Effector CD4-positive, alpha-beta T cell (primary cell): ENCODE measurements around the gene PDE10A.

ENCODE experiments used
- DNase-seq: peaks from one replicate; pipeline ENCODE4 v3.0.0-alpha.2; 2020

The PDE10A gene

DNA sequence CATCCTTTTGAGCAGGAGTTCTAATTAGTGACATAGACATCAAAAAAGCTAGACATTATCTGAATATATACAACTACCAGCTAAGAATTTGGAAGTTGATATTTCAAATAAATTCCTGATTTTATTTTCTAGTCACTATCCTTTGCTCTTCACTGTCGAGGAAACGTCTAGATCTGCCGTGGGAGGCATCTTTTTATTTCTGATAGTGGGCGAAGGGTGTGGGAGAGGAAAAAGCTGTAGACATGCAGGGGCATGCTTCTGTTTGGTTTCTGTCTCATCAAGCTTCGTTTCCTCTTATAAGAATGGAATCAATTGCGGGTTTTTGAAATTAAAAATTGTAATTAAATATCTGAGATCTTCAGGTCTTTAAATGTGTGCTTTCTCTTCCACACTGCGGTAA, 337.4 kb downstream of the PDE10A start:
- no peak for DNase-seq

DNA sequence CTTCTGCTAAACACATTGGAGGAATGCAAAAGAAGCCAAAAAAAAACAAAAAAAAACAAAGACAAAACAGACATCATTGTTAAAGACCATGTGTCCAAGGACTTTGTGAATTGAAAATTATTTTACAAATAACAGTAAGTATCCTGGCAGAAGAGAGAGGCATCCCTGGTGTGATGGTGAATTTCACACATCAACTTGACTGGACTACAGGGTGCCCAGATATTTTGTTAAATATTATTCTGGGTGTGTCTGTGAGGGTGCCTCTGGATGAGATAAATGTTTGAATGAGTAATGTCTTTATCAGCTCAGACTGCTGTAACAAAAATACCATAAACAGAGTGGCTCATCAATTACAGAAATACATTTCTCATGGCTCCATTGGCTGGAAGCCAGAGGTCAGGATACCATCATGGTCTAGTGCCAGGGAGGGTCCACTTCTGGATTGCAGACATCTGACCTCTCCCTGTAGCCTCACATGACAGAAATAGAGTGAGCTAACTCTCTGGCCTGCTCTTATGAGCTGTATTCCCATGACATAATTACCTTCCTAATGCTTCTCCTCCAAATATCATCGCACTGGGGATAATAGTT, 341.4 kb downstream of the PDE10A start:
- no peak for DNase-seq

DNA sequence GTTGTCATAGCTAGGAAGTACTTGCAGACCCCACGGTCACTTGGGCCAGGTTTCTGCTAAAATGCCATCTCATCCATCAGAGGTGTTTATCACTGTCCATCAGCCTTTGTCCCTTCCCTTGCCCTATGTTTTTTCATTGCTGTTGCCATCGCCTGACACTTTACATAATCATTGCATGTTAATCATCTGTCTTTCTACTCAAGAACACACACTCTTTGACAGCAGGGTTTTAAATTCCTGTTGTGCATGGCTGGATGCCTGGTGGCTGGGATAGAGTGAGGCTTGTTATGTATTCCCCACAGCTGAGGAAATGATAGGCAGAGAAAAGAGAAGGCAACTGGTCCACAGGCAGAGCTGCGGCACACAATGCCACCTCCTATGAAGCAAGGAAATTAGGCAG, 341.9 kb downstream of the PDE10A start:
- DNase-seq, result no peak

DNA sequence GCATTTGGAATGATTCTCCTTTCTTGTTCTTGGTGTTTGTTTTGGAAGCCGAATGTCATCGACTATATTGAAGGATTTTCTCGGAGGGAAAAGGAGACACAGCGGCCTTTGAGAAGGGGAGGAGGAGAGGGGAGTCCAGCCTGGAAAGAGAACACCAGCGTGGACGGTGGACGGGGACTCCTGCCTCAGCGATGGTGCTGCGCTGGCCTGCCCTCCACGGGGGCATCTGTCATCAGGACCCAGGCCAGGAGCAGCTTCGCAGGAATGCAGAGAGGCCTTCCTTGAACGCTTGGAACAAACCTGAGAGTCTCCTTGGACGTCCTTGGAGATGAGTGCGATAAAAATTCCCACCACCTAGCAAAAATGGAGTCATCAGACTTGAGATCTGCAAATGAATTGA, 345.3 kb downstream of the PDE10A start:
- DNase-seq, result no peak

DNA sequence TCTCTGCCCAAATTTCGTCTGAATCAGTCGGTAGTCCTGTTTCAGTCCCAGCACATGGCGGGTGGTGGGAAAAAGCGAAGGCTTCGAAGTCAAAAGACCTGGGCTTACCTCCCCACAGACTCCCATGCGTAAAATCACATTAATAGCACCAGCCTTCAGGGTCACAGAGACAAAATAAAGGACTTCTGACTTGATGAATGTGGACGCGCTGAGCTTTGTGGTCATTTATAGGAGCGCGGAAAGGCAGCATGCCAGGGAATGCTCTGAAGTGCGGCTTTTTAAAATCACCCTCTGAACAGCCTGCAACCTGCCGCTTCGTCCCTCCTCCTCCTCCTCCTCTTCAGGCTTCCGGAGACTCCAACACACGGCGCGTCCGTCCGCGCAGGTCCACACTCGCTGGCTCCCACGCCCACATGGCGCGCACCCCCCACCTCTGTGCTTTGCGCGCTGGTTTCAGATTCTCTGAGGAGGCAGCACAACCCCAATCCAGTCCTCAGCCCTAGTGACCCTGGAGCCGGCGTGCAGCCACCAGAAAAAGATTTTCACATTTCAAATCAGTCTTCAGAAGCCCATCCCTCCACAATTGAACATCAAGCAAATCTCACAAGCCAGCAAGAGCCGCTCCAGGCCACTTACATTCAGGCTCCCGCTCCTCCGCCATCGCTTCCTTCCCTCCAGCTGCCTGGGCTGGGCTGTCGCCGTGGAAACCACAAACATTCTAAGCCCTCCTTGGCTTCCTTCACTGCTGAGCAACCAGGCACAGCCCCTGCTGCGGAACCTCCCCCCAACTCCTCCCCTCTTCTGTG, 353.9 kb downstream of the PDE10A start, which contains the start of gene C6orf118:
TSS of gene C6orf118 (minus strand) at position 680 of the 806 bp plus-strand sequence. CDS start at position 661, 19 bp downstream.
- no peak for DNase-seq

DNA sequence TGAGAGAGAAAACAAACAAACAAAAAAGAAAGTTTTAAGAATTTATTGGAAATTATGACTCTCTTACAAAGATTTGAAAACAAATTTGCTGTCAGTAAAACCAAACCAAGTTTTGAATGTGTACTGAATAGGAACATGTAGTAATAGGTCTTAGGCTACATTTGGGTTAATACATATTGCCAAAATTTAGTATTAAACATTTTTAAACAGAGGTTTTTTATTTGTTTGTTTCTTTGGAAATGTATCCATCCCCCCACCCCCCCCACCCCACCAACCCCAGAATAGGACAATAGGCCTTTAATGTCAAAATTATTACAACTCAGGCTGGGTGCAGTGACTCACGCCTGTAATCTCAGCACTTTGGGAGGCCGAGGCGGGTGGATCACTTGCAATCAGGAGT, 356.1 kb downstream of the PDE10A start:
- no peak for DNase-seq

DNA sequence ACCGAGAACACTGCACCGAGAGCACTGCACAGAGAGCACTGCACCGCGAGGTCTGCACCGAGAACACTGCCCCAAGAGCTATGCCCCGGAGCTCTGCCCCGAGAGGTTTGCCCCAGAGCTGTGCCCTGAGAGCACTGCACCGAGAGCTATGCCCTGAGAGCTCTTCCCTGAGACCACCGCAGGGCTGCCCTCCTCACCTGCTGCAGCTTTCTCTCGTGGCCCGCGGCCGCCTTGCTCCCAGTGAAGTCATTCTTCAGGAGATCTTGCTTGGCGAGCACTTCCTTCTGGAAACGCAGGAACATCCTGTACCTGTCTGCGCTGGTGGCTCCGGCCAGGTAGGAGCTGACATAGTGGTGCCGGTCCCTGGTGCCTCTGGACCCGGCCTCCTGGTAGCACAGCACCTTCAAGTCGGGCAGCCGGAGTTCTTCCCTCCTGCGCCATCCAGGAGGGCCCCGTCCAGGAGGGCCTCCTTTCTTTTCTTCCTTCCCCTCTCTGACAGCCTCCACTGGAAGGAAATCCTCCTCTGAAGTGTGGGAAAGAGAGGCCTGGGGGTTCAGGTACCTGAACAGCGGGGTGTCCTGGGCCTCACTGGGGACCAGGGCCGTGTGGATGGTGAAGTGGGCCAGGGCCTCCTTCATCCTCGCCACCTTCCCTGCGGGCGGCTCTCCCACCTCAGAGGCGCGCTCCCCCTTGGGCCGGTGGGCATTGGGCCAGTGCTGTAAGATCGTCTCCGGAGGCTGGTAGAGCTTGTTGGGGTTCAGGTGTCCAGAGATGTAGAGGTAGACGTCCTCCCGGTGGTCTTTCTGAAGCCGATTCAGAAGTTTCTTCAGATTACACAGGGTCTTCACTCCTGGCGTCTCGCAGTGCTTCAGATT, 361.4 kb downstream of the PDE10A start:
- DNase-seq, result no peak

DNA sequence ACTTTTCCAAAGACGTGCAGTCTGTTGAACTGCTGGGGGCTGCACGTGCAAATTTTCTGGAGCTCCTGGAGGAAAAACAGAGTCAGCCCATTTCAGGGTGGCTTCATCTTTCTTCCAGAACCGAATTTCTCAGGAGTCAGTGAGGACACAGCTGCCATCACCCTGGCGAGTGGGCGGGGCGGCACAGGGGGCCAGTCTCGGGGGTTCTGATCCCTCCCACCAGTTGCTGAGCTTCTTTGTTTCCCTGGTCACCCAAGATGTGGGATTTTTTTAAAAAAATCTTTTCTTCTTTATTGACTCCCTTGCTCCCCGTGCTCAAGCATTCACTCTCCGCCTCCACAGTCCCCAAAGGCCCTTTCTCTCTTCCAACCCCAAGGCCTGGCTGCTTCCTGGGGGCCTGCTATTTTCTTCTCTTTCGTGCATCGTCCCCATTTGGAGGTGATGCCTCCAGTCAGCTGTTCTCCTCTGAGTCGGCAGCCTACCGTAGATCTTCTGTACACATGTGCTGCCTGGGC, 362.6 kb downstream of the PDE10A start:
- no peak for DNase-seq

DNA sequence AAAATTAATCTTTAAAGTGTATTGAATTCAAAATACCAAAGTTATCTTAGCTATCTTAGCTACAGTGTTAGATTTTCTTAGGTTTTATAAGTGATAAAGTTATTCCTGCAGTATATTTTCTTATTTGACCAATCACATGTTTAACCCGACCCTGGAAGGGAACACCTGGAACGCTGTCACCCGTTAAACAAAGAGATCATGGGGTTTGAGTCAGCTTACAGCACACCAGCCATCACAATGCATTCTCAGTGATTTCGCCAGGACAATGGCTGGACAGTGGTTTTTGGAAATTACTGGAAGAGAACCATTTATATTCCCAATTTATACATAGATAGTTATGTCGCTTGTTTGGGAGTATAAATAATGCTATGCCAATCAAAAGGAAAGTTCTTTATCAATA, 364.2 kb downstream of the PDE10A start:
- DNase-seq, result no peak

DNA sequence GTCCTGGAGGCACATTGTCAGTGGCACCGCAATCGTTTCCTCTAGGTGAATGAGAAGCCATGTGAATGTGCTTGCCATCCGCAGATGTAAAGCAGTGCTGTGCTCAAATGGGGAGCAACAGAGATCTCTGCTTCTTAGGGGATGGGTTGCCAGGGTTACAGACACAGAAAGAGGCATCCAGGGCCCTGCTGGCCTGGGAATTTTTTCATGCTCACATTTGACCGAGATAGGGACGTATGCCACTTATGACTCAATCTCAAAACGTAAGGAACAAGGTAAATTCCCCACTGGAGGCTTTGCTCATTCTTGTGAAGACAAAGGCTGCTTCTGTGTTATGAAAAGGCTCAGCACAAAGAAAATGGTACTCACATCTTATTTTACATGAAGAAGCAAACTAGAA, 364.6 kb downstream of the PDE10A start:
- no peak for DNase-seq

DNA sequence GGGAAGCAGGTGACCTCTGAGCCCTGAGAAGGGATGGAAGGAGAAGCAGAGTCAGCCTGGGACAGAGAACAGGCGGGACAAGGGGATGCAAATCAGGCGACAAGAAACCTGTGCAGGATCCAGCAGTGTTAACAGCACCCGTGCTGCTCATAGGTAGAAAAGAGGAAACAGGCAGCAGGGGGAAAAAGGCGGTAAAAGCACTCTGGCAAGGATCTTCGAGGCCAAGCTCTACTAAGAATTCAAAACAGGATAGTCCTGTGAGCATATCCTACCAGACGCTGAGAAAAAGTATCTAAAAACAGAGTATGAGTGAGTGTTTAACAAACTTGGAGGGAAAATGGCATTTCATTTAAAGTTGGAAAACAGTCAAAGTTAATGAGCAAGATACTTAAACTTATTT, 370.4 kb downstream of the PDE10A start:
- no peak for DNase-seq
